K562 (cell line): ENCODE results near the gene TSC22D3. TPM values are rescaled to one million over a fixed set of nuclear protein-coding genes. Genes with fewer than 3 reads are reported as not detected.

Source experiments
- ATF7 ChIP-seq: fragments of 450-650 bp; IDR thresholded peaks from 2 replicates; pipeline ENCODE4 v1.7.1; 2014; ENCODE audit warnings: mild to moderate bottlenecking, moderate library complexity
- CBFA2T3 ChIP-seq: fragments of 450-650 bp; IDR thresholded peaks from 2 replicates; pipeline ENCODE4 v1.6.1; 2017
- CEBPB ChIP-seq: fragments of 450-650 bp; IDR thresholded peaks from 2 replicates; pipeline ENCODE4 v1.6.1; 2016; ENCODE audit warnings: missing genetic modification characterization, missing compliant biosample characterization
- DEAF1 ChIP-seq: fragments of 450-650 bp; formaldehyde crosslinking; IDR thresholded peaks from 2 replicates; pipeline ENCODE4 v1.4.0; 2020; ENCODE audit warnings: mild to moderate bottlenecking, moderate library complexity
- DMBX1 ChIP-seq: fragments of 250-450 bp; sonication (Bioruptor Pico); IDR thresholded peaks from 2 replicates; pipeline ENCODE4 v1.8.0; 2022; ENCODE audit warnings: inconsistent platforms, mild to moderate bottlenecking, moderate library complexity, borderline replicate concordance
- GTF2B ChIP-seq: IDR thresholded peaks from 2 replicates; pipeline ENCODE4 v1.6.1; 2011; ENCODE audit not compliant: insufficient read length; ENCODE audit errors: extremely low read depth
- MBD1 ChIP-seq: fragments of 250-450 bp; sonication (Bioruptor Pico); IDR thresholded peaks from 2 replicates; pipeline ENCODE4 v1.8.0; 2022; ENCODE audit warnings: inconsistent platforms
- NRF1 ChIP-seq, 2 experiments: fragments of 450-650 bp; IDR thresholded peaks in 1 of 2; conservative IDR thresholded peaks in 1 of 2; 2 replicates each; pipeline ENCODE4 v1.6.1; 2014; ENCODE audit warnings: mild to moderate bottlenecking in 2 of 2
- RAD21 ChIP-seq, 2 experiments: fragments of 250-450 bp in 1 of 2; fragments of 450-650 bp in 1 of 2; sonication (Bioruptor Pico) in 1 of 2; formaldehyde crosslinking in 1 of 2; IDR thresholded peaks in 1 of 2; conservative IDR thresholded peaks in 1 of 2; 2 replicates each; pipeline versions ENCODE4 v1.4.0 to v1.8.0; 2020 to 2022; ENCODE audit warnings: mild to moderate bottlenecking in 2 of 2, moderate library complexity in 1 of 2
- SNIP1 ChIP-seq: fragments of 450-650 bp; IDR thresholded peaks from 2 replicates; pipeline ENCODE4 v1.7.1; 2017; ENCODE audit warnings: low read depth, mild to moderate bottlenecking
- SOX6 ChIP-seq: fragments of 450-650 bp; IDR thresholded peaks from 2 replicates; pipeline ENCODE4 v1.6.1; 2014; ENCODE audit warnings: mild to moderate bottlenecking
- THAP12 ChIP-seq: fragments of 250-450 bp; sonication (Bioruptor Pico); IDR thresholded peaks from 2 replicates; pipeline ENCODE4 v1.9.0; 2021; ENCODE audit warnings: mild to moderate bottlenecking, inconsistent platforms
- ZBTB17 ChIP-seq: fragments of 450-650 bp; formaldehyde crosslinking; IDR thresholded peaks from 2 replicates; pipeline ENCODE4 v1.4.0; 2020; ENCODE audit warnings: mild to moderate bottlenecking
- polyA plus RNA-seq, 8 experiments: library from polyadenylated mRNA; depleted of rRNA in 4 of 8; stranded (reverse) in 5 of 8; unstranded in 3 of 8; fragments of >200 nt; fragmentation: Nextera tagmentation in 2 of 8; fragmentation: Illumina TruSeq in 1 of 8; extraction: Ambion mirVana in 2 of 8; extraction: Trizol in 1 of 8; gene quantifications; 2 replicates each; pipeline versions ENCODE4 v1.2.1 to v1.2.3, GENCODE V29; 2011 to 2014; ENCODE audit warnings: inconsistent platforms in 1 of 8, missing spikeins in 1 of 8
- total RNA-seq, 7 experiments: library from RNA; depleted of rRNA in 6 of 7; stranded (reverse); fragments of >200 nt in 6 of 7; fragmentation: Illumina TruSeq in 2 of 7; extraction: Trizol in 2 of 7; gene quantifications; 2 replicates each; pipeline versions ENCODE4 v1.2.1 to v1.2.3, GENCODE V29; 2011 to 2021; ENCODE audit warnings: low replicate concordance in 1 of 7
- TF ChIP-seq, protein P1 (sequence below), 2 experiments: fragments of 450-650 bp; IDR thresholded peaks; 2 replicates each; pipeline ENCODE4 v1.6.1; 2018; ENCODE audit warnings: mild to moderate bottlenecking in 2 of 2, low read depth in 1 of 2; ENCODE audit not compliant: partially characterized antibody in 2 of 2
- TF ChIP-seq, protein P2 (sequence below): fragments of 450-650 bp; IDR thresholded peaks from 2 replicates; pipeline ENCODE4 v1.6.1; 2016; ENCODE audit warnings: borderline replicate concordance

Gene TSC22D3
- total and polyA plus RNA-seq, 9 of the 15 experiments (the other 6 are each of a cell fraction or from before 2014, with no cell fraction given), result 0.48 to 3.0 (median 0.87) TPM

- TF ChIP-seq CEBPB (tag) (0 out of 2 replicates have a peak, but pooled peaks have one; percentile 18), THAP12 (CRISPR knock-in tag) (no peak), SNIP1 (no peak), NRF1 (conservative IDR thresholded peaks at IDR 0.05 in 1 of 2, IDR thresholded peaks at IDR 0.05 in 1 of 2) (peak; percentile 72 to 75), ATF7 (peak; percentile 55; the same call in 1 of the 2 replicates), RAD21 (CRISPR knock-in tag; conservative IDR thresholded peaks at IDR 0.05 in 1 of 2, IDR thresholded peaks at IDR 0.05 in 1 of 2) (peak; percentile 59 to 84), SOX6 (peak; percentile 29; the same call in 1 of the 2 replicates), ZBTB17 (no peak), DMBX1 (CRISPR knock-in tag) (no peak), DEAF1 (0 out of 2 replicates have a peak, but pooled peaks have one; percentile 33), GTF2B (no peak), MBD1 (CRISPR knock-in tag) (no peak), CBFA2T3 (no peak)
- TF ChIP-seq, protein P1, sequence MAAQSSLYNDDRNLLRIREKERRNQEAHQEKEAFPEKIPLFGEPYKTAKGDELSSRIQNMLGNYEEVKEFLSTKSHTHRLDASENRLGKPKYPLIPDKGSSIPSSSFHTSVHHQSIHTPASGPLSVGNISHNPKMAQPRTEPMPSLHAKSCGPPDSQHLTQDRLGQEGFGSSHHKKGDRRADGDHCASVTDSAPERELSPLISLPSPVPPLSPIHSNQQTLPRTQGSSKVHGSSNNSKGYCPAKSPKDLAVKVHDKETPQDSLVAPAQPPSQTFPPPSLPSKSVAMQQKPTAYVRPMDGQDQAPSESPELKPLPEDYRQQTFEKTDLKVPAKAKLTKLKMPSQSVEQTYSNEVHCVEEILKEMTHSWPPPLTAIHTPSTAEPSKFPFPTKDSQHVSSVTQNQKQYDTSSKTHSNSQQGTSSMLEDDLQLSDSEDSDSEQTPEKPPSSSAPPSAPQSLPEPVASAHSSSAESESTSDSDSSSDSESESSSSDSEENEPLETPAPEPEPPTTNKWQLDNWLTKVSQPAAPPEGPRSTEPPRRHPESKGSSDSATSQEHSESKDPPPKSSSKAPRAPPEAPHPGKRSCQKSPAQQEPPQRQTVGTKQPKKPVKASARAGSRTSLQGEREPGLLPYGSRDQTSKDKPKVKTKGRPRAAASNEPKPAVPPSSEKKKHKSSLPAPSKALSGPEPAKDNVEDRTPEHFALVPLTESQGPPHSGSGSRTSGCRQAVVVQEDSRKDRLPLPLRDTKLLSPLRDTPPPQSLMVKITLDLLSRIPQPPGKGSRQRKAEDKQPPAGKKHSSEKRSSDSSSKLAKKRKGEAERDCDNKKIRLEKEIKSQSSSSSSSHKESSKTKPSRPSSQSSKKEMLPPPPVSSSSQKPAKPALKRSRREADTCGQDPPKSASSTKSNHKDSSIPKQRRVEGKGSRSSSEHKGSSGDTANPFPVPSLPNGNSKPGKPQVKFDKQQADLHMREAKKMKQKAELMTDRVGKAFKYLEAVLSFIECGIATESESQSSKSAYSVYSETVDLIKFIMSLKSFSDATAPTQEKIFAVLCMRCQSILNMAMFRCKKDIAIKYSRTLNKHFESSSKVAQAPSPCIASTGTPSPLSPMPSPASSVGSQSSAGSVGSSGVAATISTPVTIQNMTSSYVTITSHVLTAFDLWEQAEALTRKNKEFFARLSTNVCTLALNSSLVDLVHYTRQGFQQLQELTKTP (IDR thresholded peaks at IDR 0.05; ENCODE audit: low read depth in 1 of 2, partially characterized antibody in 2 of 2), result no peak
- TF ChIP-seq, protein P2, sequence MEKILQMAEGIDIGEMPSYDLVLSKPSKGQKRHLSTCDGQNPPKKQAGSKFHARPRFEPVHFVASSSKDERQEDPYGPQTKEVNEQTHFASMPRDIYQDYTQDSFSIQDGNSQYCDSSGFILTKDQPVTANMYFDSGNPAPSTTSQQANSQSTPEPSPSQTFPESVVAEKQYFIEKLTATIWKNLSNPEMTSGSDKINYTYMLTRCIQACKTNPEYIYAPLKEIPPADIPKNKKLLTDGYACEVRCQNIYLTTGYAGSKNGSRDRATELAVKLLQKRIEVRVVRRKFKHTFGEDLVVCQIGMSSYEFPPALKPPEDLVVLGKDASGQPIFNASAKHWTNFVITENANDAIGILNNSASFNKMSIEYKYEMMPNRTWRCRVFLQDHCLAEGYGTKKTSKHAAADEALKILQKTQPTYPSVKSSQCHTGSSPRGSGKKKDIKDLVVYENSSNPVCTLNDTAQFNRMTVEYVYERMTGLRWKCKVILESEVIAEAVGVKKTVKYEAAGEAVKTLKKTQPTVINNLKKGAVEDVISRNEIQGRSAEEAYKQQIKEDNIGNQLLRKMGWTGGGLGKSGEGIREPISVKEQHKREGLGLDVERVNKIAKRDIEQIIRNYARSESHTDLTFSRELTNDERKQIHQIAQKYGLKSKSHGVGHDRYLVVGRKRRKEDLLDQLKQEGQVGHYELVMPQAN, result no peak
Measured at GRCh38 chrX:107672955-107673378, 102.6 kb downstream of the TSC22D3 start (continued).
